Astrocyte (in vitro differentiated cells and primary cell): ENCODE data around the gene MAPK11. TPM values are rescaled to one million over a fixed set of nuclear protein-coding genes. Genes with fewer than 3 reads are reported as not detected.

ENCODE experiments used
- DNase-seq: peaks from one replicate; pipeline ENCODE4 v3.0.0-alpha.2; 2010; ENCODE audit warnings: low read depth
- FAIRE-seq: peaks from 2 replicates; lab custom pipeline; 2011; peaks lifted over from hg19 to GRCh38; lab: Jason Lieb, UNC
- H2AFZ ChIP-seq: 2 replicates; pipeline ENCODE4 v1.6.0; 2012; ENCODE audit warnings: low read depth, low read length, inconsistent platforms
- H3K27ac ChIP-seq: 2 replicates; pipeline ENCODE4 v1.5.1; 2011; ENCODE audit warnings: low read depth, low read length, inconsistent platforms
- H3K27me3 ChIP-seq: 2 replicates; pipeline ENCODE4 v1.6.0; 2011; ENCODE audit warnings: low read length, inconsistent platforms; ENCODE audit not compliant: insufficient read depth
- H3K36me3 ChIP-seq: 2 replicates; pipeline ENCODE4 v1.5.1; 2011; ENCODE audit warnings: low read length, inconsistent platforms; ENCODE audit not compliant: insufficient read depth
- H3K4me1 ChIP-seq: 2 replicates; pipeline ENCODE4 v1.5.1; 2011; ENCODE audit warnings: low read length, inconsistent platforms; ENCODE audit not compliant: insufficient read depth
- H3K4me2 ChIP-seq: 2 replicates; pipeline ENCODE4 v1.6.0; 2012; ENCODE audit warnings: low read length, inconsistent platforms
- H3K4me3 ChIP-seq: 2 replicates; pipeline ENCODE4 v1.5.1; 2011; ENCODE audit warnings: low read depth, mild to moderate bottlenecking, low read length, inconsistent platforms; ENCODE audit not compliant: insufficient read depth
- H3K79me2 ChIP-seq: 2 replicates; pipeline ENCODE4 v1.6.0; 2012; ENCODE audit warnings: mild to moderate bottlenecking, low read length, inconsistent platforms; ENCODE audit not compliant: insufficient read depth
- H3K9ac ChIP-seq: 2 replicates; pipeline ENCODE4 v1.6.0; 2012; ENCODE audit warnings: mild to moderate bottlenecking, low read length, inconsistent platforms
- H3K9me3 ChIP-seq: 2 replicates; pipeline ENCODE4 v1.5.1; 2012; ENCODE audit warnings: low read depth, mild to moderate bottlenecking, low read length, inconsistent platforms; ENCODE audit not compliant: insufficient read depth
- H4K20me1 ChIP-seq: 2 replicates; pipeline ENCODE4 v1.6.0; 2012; ENCODE audit warnings: low read length, inconsistent platforms; ENCODE audit not compliant: insufficient read depth
- H3K27ac Mint-ChIP-seq: one replicate; pipeline ENCODE4 v1.8.0; 2021; ENCODE audit warnings: mild to moderate bottlenecking, mixed read lengths; ENCODE audit not compliant: unreplicated experiment
- H3K27me3 Mint-ChIP-seq: one replicate; pipeline ENCODE4 v1.8.0; 2021; ENCODE audit warnings: low read depth, mixed read lengths; ENCODE audit not compliant: unreplicated experiment
- H3K36me3 Mint-ChIP-seq: one replicate; pipeline ENCODE4 v1.8.0; 2021; ENCODE audit warnings: low read depth, mixed read lengths; ENCODE audit not compliant: unreplicated experiment
- H3K4me1 Mint-ChIP-seq: one replicate; pipeline ENCODE4 v1.8.0; 2021; ENCODE audit warnings: low read depth, mixed read lengths; ENCODE audit not compliant: unreplicated experiment
- H3K4me3 Mint-ChIP-seq: one replicate; pipeline ENCODE4 v1.8.0; 2021; ENCODE audit warnings: mild to moderate bottlenecking, moderate library complexity, mixed read lengths; ENCODE audit not compliant: unreplicated experiment
- H3K9me3 Mint-ChIP-seq: one replicate; pipeline ENCODE4 v1.8.0; 2021; ENCODE audit warnings: mild to moderate bottlenecking, mixed read lengths; ENCODE audit not compliant: unreplicated experiment
- CTCF ChIP-seq: IDR thresholded peaks from 2 replicates; pipeline ENCODE4 v1.5.1; 2011; ENCODE audit warnings: low read depth, mild to moderate bottlenecking, inconsistent platforms, low read length, moderate library complexity; ENCODE audit not compliant: insufficient read depth
- EZH2 ChIP-seq: IDR thresholded peaks from 2 replicates; pipeline ENCODE4 v1.6.1; 2012; ENCODE audit warnings: mild to moderate bottlenecking, low read length, inconsistent platforms; ENCODE audit not compliant: insufficient read depth
- total RNA-seq: library from RNA; stranded (reverse); gene quantifications from 2 replicates; pipeline ENCODE4 v1.2.1, GENCODE V29; 2021

The MAPK11 gene
- total RNA-seq, 1 donor from 2014 or later: 19.6 TPM

- Histone ChIP-seq H3K9ac (no peak overlapping the region), H3K27ac (no peak overlapping the region), H4K20me1 (peaks cover 88% of the 10 kb centered on the region), H3K79me2 (peaks cover 87% of the 10 kb centered on the region), H3K4me3 (no peak overlapping the region), H2AFZ (no peak overlapping the region), H3K4me2 (no peak overlapping the region), H3K27me3 (no peaks in the 10 kb centered on the region), H3K36me3 (peaks cover 6% of the 10 kb centered on the region), H3K4me1 (peaks cover 24% of the 10 kb centered on the region), H3K9me3 (no peaks in the 10 kb centered on the region)
- H3K9me3 Mint-ChIP-seq: no peaks in the 10 kb centered on the region
- no peak for TF ChIP-seq EZH2
- TF ChIP-seq CTCF: no peak
- H3K27ac Mint-ChIP-seq: no peak overlapping the region
- H3K4me1 Mint-ChIP-seq: peaks cover 16% of the 10 kb centered on the region
- no peak for DNase-seq
- H3K27me3 Mint-ChIP-seq: no peaks in the 10 kb centered on the region
- FAIRE-seq: no peak
- no peak overlapping the region for H3K4me3 Mint-ChIP-seq
- peaks cover 2% of the 10 kb centered on the region for H3K36me3 Mint-ChIP-seq
These were observed 19.9 kb upstream of the MAPK11 start for GRCh38 chr22:50289942-50290630.

- Histone ChIP-seq H3K79me2 (peaks cover 79% of the 10 kb centered on the region), H2AFZ (no peak overlapping the region)
- FAIRE-seq: no peak
These were observed 19.2 kb upstream of the MAPK11 start for GRCh38 chr22:50289151-50289941.

More at GRCh38 chr22:50289151-50289941, 19.2 kb upstream of the MAPK11 start:
- H3K9me3 Mint-ChIP-seq: no peaks in the 10 kb centered on the region
- no peak overlapping the region for H3K4me3 ChIP-seq
- H3K27ac Mint-ChIP-seq: no peak overlapping the region
- DNase-seq: no peak
- no peaks in the 10 kb centered on the region for H3K27me3 Mint-ChIP-seq
- H3K9me3 ChIP-seq: no peaks in the 10 kb centered on the region
- peaks cover 14% of the 10 kb centered on the region for H3K4me1 Mint-ChIP-seq
- peaks cover 20% of the 10 kb centered on the region for H3K4me1 ChIP-seq
- H4K20me1 ChIP-seq: peaks cover 87% of the 10 kb centered on the region
- no peak overlapping the region for H3K4me3 Mint-ChIP-seq
- no peak overlapping the region for H3K27ac ChIP-seq
- peaks cover 6% of the 10 kb centered on the region for H3K36me3 ChIP-seq
- no peak for TF ChIP-seq CTCF
- no peak for TF ChIP-seq EZH2
- H3K4me2 ChIP-seq: no peak overlapping the region
- H3K36me3 Mint-ChIP-seq: peaks cover 2% of the 10 kb centered on the region
- no peak overlapping the region for H3K9ac ChIP-seq
- H3K27me3 ChIP-seq: no peaks in the 10 kb centered on the region
